ENCODE measurements around the gene FBXO3. TPM values are rescaled to one million over a fixed set of nuclear protein-coding genes. Genes with fewer than 3 reads are reported as not detected.

FBXO3 gene
- total and polyA plus RNA-seq, 9 of the 15 experiments (the other 6 are each of a cell fraction or from before 2014, with no cell fraction given) = 11.6 to 59.3 (median 29.2) TPM

- CTCF ChIA-PET (ENCODE audit: low intra/inter-chr PET ratio) = no interaction called here
- H3K9ac ChIP-seq (ENCODE audit: insufficient read depth in 1 of 2, low read depth in 2 of 2, low read length in 2 of 2) = no peak overlapping the region
These were observed 6.7 kb downstream of the FBXO3 start for GRCh38 chr11:33767624-33768023.

More at GRCh38 chr11:33767624-33768023, 6.7 kb downstream of the FBXO3 start:
- Histone ChIP-seq H3K4me1 (replicated peaks in 1 of 2; ENCODE audit: control insufficient read depth in 2 of 2, insufficient read depth in 2 of 2, low read length in 2 of 2) (peaks cover 4 to 7% of the 10 kb centered on the region in 2 experiments; a peak in 3 of 5 replicates), H3K4me3 (no peak overlapping the region), H3K9me1 (ENCODE audit: control insufficient read depth, insufficient read depth, low read length) (no peaks in the 10 kb centered on the region), H3K9me3 (replicated peaks; ENCODE audit: control insufficient read depth, insufficient read depth, low read depth, low read length) (no peaks in the 10 kb centered on the region), H3K79me2 (ENCODE audit: control insufficient read depth, insufficient read depth, low read length) (peaks cover 11% of the 10 kb centered on the region), H3K27me3 (ENCODE audit: control insufficient read depth in 2 of 2, insufficient read depth in 2 of 2, low read length in 2 of 2) (no peaks in the 10 kb centered on the region), H3K36me3 (ENCODE audit: control insufficient read depth, insufficient read depth, low read length) (peaks cover 48% of the 10 kb centered on the region; the same call in 2 of the 3 replicates), H2AFZ (ENCODE audit: low read depth, low read length) (no peak overlapping the region), H4K20me1 (replicated peaks; ENCODE audit: control insufficient read depth, insufficient read depth, low read length) (0 out of 2 replicates have a peak, but pooled peaks cover 7% of the 10 kb centered on the region), H3K4me2 (ENCODE audit: insufficient read depth, low read length) (no peak overlapping the region), H3K27ac (ENCODE audit: extremely low read depth, low read depth, low read length) (no peak overlapping the region)
- FAIRE-seq (no peak), DNase-seq (ENCODE audit: extremely low read depth in 1 of 4, low spot score in 3 of 4) (no peak), ATAC-seq (no peak)
- no TSS peak for BruUV-seq (replicated peaks)
- WGBS (ENCODE audit: insufficient coverage, low coverage, missing lambda C conversion rate) = 57% methylated on average over 4 of the region's 4 CpGs
- intact Hi-C loops (cut with micrococcal nuclease) = no loop called here
- TF ChIP-seq JUND (IDR thresholded peaks at IDR 0.05; ENCODE audit: borderline replicate concordance, low read depth, low read length) = no peak
- no peak for TF ChIP-seq JUND (tag; IDR thresholded peaks at IDR 0.05; ENCODE audit: borderline replicate concordance, low read depth, low read length)
- no peak for TF ChIP-seq REST (IDR thresholded peaks at IDR 0.05; ENCODE audit: borderline replicate concordance)
- no peak for TF ChIP-seq REST (CRISPR knock-in tag; IDR thresholded peaks at IDR 0.05; ENCODE audit: low read depth)
- no peak for TF ChIP-seq DACH1 (IDR thresholded peaks at IDR 0.05; ENCODE audit: partially characterized antibody)
- TF ChIP-seq BMI1 (IDR thresholded peaks at IDR 0.05; ENCODE audit: low read length) = no peak
- no peak for TF ChIP-seq CBX8 (IDR thresholded peaks at IDR 0.05; ENCODE audit: borderline replicate concordance, extremely low read depth, low read depth, low read length, poor library complexity, severe bottlenecking)
- TF ChIP-seq SMAD2 (IDR thresholded peaks at IDR 0.05; ENCODE audit: low read depth, low read length) = no peak
- POLR2A ChIA-PET = interaction anchor here (0.8 to 1.0 kb wide), 3 partner anchors 8 to 372 kb away, joined by 3 to 4 read pairs (median 4); no protein-coding TSS in a partner anchor
- in situ Hi-C loops (cut with MboI) = no loop called here
